Bone marrow (tissue), 2 donors: Measurements from ENCODE around the gene SSBP2.
"Not testable (repeated sequence)": the region's sequence is repeated elsewhere in the genome, so short reads cannot be mapped to it uniquely, and the experiment has no call there.

Source experiments
- DNase-seq, 2 donors: peaks; one replicate each; lab custom pipeline; 2025; lab: John Stamatoyannopoulos, UW

The SSBP2 gene

GRCh38 chr5:81524015-81524414, 226.9 kb downstream of the SSBP2 start:
- DNase-seq: no peak

GRCh38 chr5:81522571-81522970, 228.3 kb downstream of the SSBP2 start:
- no peak for DNase-seq

GRCh38 chr5:81520769-81521168, 230.1 kb downstream of the SSBP2 start:
- DNase-seq: no peak

- DNase-seq: no peak
These were observed 231.5 kb downstream of the SSBP2 start for GRCh38 chr5:81519217-81519905.

- no peak for DNase-seq
These were observed 233.4 kb downstream of the SSBP2 start for GRCh38 chr5:81517462-81517861.

- peak in 1 of 2 donors; percentile 51 for DNase-seq
These were observed 234.8 kb downstream of the SSBP2 start for GRCh38 chr5:81516091-81516490.

- no peak for DNase-seq
These were observed 236.9 kb downstream of the SSBP2 start for GRCh38 chr5:81513982-81514381.

GRCh38 chr5:81513473-81513872, 237.4 kb downstream of the SSBP2 start:
- no peak for DNase-seq

GRCh38 chr5:81506900-81507588, 243.9 kb downstream of the SSBP2 start:
- peak in 1 of 2 donors; percentile 92 for DNase-seq

GRCh38 chr5:81506378-81506777, 244.5 kb downstream of the SSBP2 start:
- no peak for DNase-seq

- no peak for DNase-seq
These were observed 245.2 kb downstream of the SSBP2 start for GRCh38 chr5:81505672-81506071.

- not testable (repeated sequence) for DNase-seq
These were observed 247.3 kb downstream of the SSBP2 start for GRCh38 chr5:81503602-81504001.

GRCh38 chr5:81495286-81495685, 255.6 kb downstream of the SSBP2 start:
- DNase-seq: no peak

GRCh38 chr5:81488862-81489261, 262.0 kb downstream of the SSBP2 start:
- no peak for DNase-seq

GRCh38 chr5:81486711-81487110, 264.2 kb downstream of the SSBP2 start:
- DNase-seq: no peak

GRCh38 chr5:81482595-81482994, 268.3 kb downstream of the SSBP2 start:
- DNase-seq: no peak

GRCh38 chr5:81473395-81473794, 277.5 kb downstream of the SSBP2 start:
- DNase-seq: not testable (repeated sequence)

- no peak for DNase-seq
These were observed 281.2 kb downstream of the SSBP2 start for GRCh38 chr5:81469676-81470075.

GRCh38 chr5:81450940-81451339, 300.0 kb downstream of the SSBP2 start:
- DNase-seq: no peak

GRCh38 chr5:81435023-81435422, 315.9 kb downstream of the SSBP2 start:
- no peak for DNase-seq

- DNase-seq: no peak
These were observed 320.9 kb downstream of the SSBP2 start for GRCh38 chr5:81429985-81430384.

GRCh38 chr5:81429363-81429762, 321.5 kb downstream of the SSBP2 start:
- DNase-seq: no peak

- DNase-seq: no peak
These were observed 322.0 kb downstream of the SSBP2 start for GRCh38 chr5:81428861-81429260.

- no peak for DNase-seq
These were observed 322.5 kb downstream of the SSBP2 start for GRCh38 chr5:81428446-81428845.
